C4-2B (cell line): ENCODE measurements around the gene CCNJL.

ENCODE experiments used
- ZFX ChIP-seq: fragments of 450-650 bp; IDR thresholded peaks from 2 replicates; pipeline ENCODE4 v1.6.1; 2017
- TF ChIP-seq, protein P1 (sequence below): fragments of 450-650 bp; conservative IDR thresholded peaks from 2 replicates; pipeline ENCODE4 v1.5.1; 2017; ENCODE audit warnings: mild to moderate bottlenecking

DNA sequence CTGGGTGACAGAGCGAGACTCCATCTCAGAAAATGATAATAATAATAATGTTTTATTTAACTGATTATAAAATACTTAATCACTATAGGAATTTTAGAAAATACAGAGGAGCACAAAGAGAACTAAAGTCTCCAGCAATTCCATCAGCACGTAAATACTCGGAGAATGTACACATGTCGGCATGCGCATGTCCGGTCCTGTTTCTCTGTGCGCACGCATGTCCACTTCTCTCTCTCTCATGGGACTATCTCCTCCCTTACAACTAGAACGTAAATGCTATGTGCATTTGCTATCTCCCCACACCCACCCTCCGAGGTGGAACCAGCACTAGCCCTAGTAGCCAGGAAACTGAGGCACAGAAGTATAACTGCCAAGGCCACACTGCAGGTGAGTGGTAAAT, 19.0 kb downstream of the CCNJL start:
- TF ChIP-seq, protein P1, sequence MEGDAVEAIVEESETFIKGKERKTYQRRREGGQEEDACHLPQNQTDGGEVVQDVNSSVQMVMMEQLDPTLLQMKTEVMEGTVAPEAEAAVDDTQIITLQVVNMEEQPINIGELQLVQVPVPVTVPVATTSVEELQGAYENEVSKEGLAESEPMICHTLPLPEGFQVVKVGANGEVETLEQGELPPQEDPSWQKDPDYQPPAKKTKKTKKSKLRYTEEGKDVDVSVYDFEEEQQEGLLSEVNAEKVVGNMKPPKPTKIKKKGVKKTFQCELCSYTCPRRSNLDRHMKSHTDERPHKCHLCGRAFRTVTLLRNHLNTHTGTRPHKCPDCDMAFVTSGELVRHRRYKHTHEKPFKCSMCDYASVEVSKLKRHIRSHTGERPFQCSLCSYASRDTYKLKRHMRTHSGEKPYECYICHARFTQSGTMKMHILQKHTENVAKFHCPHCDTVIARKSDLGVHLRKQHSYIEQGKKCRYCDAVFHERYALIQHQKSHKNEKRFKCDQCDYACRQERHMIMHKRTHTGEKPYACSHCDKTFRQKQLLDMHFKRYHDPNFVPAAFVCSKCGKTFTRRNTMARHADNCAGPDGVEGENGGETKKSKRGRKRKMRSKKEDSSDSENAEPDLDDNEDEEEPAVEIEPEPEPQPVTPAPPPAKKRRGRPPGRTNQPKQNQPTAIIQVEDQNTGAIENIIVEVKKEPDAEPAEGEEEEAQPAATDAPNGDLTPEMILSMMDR: no peak
- TF ChIP-seq ZFX: no peak
